Measurements from ENCODE around the gene KDM5B. TPM values are rescaled to one million over a fixed set of nuclear protein-coding genes. Genes with fewer than 3 reads are reported as not detected.

Gene KDM5B
- total RNA-seq, 1 experiment from 2014 or later, result 83.6 TPM

DNA sequence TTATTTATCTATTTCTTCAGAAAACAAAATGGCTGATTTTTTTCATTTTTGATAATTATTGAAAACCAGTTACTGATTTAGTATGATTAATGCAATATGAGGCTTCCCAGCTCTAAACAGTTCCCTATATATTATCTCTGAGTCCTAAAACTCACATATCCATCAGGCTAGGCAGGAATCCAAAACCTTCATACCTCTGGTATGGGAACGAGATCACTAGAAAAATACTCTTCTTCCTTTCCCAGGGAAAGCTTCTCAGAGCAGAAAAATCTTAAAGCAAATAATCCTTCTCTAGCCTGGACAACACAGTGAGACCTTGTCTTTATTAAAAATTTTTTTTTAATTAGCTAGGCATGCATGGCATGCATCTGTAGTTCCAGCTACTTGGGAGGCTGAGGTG lies 42.5 kb downstream of the KDM5B start:
- intact Hi-C loops (cut with micrococcal nuclease; ENCODE audit: unreplicated experiment), result no loop called here

DNA sequence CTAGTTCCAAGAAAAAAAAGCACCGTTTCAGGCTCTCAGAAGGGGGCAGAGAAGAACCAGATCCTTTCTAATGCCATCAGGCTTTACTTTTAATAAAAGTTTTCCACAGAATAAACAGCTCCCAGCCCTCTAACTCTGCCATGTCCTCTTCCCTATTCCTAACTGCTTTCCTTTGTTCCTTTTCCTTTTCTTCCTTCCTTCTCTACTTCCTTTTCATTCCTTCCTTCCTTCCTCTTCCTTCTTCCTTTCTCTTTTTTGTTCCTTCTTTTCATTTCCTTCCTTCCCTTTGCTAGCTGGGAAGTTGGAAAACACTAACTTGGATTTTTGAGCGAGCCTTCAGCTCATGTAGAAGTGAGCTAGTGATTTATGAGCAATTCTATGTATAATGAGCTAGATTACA lies 46.2 kb downstream of the KDM5B start:
- Histone ChIP-seq H3K4me1 (ENCODE audit: control insufficient read depth, insufficient read depth, low read length) (no peaks in the 10 kb centered on the region), H3K27ac (ENCODE audit: low read length) (no peak overlapping the region), H3K36me3 (ENCODE audit: control insufficient read depth, insufficient read depth, low read length) (peaks cover 53% of the 10 kb centered on the region), H3K27me3 (ENCODE audit: control insufficient read depth, insufficient read depth, low read length) (no peaks in the 10 kb centered on the region), H3K9me3 (ENCODE audit: control insufficient read depth, insufficient read depth, low read depth, low read length) (no peaks in the 10 kb centered on the region), H3K4me3 (ENCODE audit: low read depth in 2 of 2, low read length in 2 of 2) (no peak overlapping the region)
- BruUV-seq (replicated peaks), result no TSS peak
- DNase-seq (ENCODE audit: low read depth, low spot score) (no peak), ATAC-seq (no peak)
- intact Hi-C loops (cut with micrococcal nuclease; ENCODE audit: unreplicated experiment), result no loop called here
- POLR2A ChIA-PET, result no interaction called here
- CTCF ChIA-PET, result no interaction called here
- TF ChIP-seq, protein P1, sequence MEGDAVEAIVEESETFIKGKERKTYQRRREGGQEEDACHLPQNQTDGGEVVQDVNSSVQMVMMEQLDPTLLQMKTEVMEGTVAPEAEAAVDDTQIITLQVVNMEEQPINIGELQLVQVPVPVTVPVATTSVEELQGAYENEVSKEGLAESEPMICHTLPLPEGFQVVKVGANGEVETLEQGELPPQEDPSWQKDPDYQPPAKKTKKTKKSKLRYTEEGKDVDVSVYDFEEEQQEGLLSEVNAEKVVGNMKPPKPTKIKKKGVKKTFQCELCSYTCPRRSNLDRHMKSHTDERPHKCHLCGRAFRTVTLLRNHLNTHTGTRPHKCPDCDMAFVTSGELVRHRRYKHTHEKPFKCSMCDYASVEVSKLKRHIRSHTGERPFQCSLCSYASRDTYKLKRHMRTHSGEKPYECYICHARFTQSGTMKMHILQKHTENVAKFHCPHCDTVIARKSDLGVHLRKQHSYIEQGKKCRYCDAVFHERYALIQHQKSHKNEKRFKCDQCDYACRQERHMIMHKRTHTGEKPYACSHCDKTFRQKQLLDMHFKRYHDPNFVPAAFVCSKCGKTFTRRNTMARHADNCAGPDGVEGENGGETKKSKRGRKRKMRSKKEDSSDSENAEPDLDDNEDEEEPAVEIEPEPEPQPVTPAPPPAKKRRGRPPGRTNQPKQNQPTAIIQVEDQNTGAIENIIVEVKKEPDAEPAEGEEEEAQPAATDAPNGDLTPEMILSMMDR (IDR thresholded peaks at IDR 0.05), result no peak
- no peak for TF ChIP-seq POLR2AphosphoS5 (IDR thresholded peaks at IDR 0.05; ENCODE audit: low read depth, low read length)
- no peak for TF ChIP-seq TCF7L2 (IDR thresholded peaks at IDR 0.05; ENCODE audit: low read depth, low read length)
- TF ChIP-seq, protein P2, sequence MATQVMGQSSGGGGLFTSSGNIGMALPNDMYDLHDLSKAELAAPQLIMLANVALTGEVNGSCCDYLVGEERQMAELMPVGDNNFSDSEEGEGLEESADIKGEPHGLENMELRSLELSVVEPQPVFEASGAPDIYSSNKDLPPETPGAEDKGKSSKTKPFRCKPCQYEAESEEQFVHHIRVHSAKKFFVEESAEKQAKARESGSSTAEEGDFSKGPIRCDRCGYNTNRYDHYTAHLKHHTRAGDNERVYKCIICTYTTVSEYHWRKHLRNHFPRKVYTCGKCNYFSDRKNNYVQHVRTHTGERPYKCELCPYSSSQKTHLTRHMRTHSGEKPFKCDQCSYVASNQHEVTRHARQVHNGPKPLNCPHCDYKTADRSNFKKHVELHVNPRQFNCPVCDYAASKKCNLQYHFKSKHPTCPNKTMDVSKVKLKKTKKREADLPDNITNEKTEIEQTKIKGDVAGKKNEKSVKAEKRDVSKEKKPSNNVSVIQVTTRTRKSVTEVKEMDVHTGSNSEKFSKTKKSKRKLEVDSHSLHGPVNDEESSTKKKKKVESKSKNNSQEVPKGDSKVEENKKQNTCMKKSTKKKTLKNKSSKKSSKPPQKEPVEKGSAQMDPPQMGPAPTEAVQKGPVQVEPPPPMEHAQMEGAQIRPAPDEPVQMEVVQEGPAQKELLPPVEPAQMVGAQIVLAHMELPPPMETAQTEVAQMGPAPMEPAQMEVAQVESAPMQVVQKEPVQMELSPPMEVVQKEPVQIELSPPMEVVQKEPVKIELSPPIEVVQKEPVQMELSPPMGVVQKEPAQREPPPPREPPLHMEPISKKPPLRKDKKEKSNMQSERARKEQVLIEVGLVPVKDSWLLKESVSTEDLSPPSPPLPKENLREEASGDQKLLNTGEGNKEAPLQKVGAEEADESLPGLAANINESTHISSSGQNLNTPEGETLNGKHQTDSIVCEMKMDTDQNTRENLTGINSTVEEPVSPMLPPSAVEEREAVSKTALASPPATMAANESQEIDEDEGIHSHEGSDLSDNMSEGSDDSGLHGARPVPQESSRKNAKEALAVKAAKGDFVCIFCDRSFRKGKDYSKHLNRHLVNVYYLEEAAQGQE (IDR thresholded peaks at IDR 0.05; ENCODE audit: insufficient read depth in 1 of 2, low read depth in 2 of 2, low read length in 1 of 2), result no peak
- no peak for TF ChIP-seq SIN3A (IDR thresholded peaks at IDR 0.05; ENCODE audit: borderline replicate concordance, insufficient read depth, low read depth, low read length)
- in situ Hi-C loops (cut with HindIII; ENCODE audit: low pct_unique_long_range_greater_than_20kb, low sequenced_read_pairs), result no loop called here

More for the DNA sequence above, 42.5 kb downstream of the KDM5B start:
- in situ Hi-C loops (cut with HindIII; ENCODE audit: low pct_unique_long_range_greater_than_20kb, low sequenced_read_pairs), result no loop called here
- CTCF ChIA-PET, result no interaction called here
- POLR2A ChIA-PET, result no interaction called here
- no peaks in the 10 kb centered on the region for H3K27me3 ChIP-seq (ENCODE audit: control insufficient read depth, insufficient read depth, low read length)
- no peak overlapping the region for H3K4me3 ChIP-seq (ENCODE audit: low read depth in 2 of 2, low read length in 2 of 2)
- ATAC-seq (no peak), DNase-seq (ENCODE audit: low read depth, low spot score) (no peak)
- H3K9me3 ChIP-seq (ENCODE audit: control insufficient read depth, insufficient read depth, low read depth, low read length), result no peaks in the 10 kb centered on the region
- TF ChIP-seq, protein P2 (IDR thresholded peaks at IDR 0.05; ENCODE audit: insufficient read depth in 1 of 2, low read depth in 2 of 2, low read length in 1 of 2), result no peak
- TF ChIP-seq POLR2AphosphoS5 (IDR thresholded peaks at IDR 0.05; ENCODE audit: low read depth, low read length) (no peak), TCF7L2 (IDR thresholded peaks at IDR 0.05; ENCODE audit: low read depth, low read length) (no peak), SIN3A (IDR thresholded peaks at IDR 0.05; ENCODE audit: borderline replicate concordance, insufficient read depth, low read depth, low read length) (no peak)
- TF ChIP-seq, protein P1 (IDR thresholded peaks at IDR 0.05), result no peak
- H3K4me1 ChIP-seq (ENCODE audit: control insufficient read depth, insufficient read depth, low read length), result no peaks in the 10 kb centered on the region
- no TSS peak for BruUV-seq (replicated peaks)
- H3K36me3 ChIP-seq (ENCODE audit: control insufficient read depth, insufficient read depth, low read length), result peaks cover 41% of the 10 kb centered on the region
- no peak overlapping the region for H3K27ac ChIP-seq (ENCODE audit: low read length)

Data from Panc1 (cell line).